Panc1 (cell line): Measurements from ENCODE around the gene RANBP3L.

ENCODE experiments used
- CTCF ChIP-seq: fragments of 450-650 bp; IDR thresholded peaks from 2 replicates; pipeline ENCODE4 v1.5.1; 2017; ENCODE audit warnings: mild to moderate bottlenecking
- POLR2AphosphoS5 ChIP-seq: IDR thresholded peaks from 2 replicates; pipeline ENCODE4 v1.6.1; 2012; ENCODE audit warnings: mild to moderate bottlenecking, low read depth, low read length, moderate library complexity
- REST ChIP-seq, 2 experiments: IDR thresholded peaks; 2 replicates each; pipeline ENCODE4 v1.6.1; 2011 to 2012; ENCODE audit warnings: low read depth in 2 of 2, control low read depth in 1 of 2, low read length in 1 of 2, mild to moderate bottlenecking in 1 of 2, moderate library complexity in 1 of 2; ENCODE audit not compliant: insufficient read depth in 1 of 2
- SIN3A ChIP-seq: IDR thresholded peaks from 2 replicates; pipeline ENCODE4 v1.6.1; 2012; ENCODE audit warnings: low read depth, mild to moderate bottlenecking, low read length, moderate library complexity, borderline replicate concordance; ENCODE audit not compliant: insufficient read depth
- TCF7L2 ChIP-seq: IDR thresholded peaks from 2 replicates; pipeline ENCODE4 v1.6.1; 2011; ENCODE audit warnings: mild to moderate bottlenecking, low read depth, low read length, inconsistent platforms

- no peak for TF ChIP-seq CTCF
- no peak for TF ChIP-seq REST (IDR thresholded peaks at IDR 0.05; ENCODE audit: insufficient read depth in 1 of 2, low read depth in 2 of 2, low read length in 1 of 2)
- TF ChIP-seq SIN3A: no peak
- no peak for TF ChIP-seq POLR2AphosphoS5
- no peak for TF ChIP-seq TCF7L2
Observed at GRCh38 chr5:36297653-36298052, 4.0 kb downstream of the RANBP3L start.
